Measurements from ENCODE around the gene SLC2A3.
"Not testable (repeated sequence)": the region's sequence is repeated elsewhere in the genome, so short reads cannot be mapped to it uniquely, and the experiment has no call there.

SLC2A3 gene

GRCh38 chr12:7933255-7933726 is 2.7 kb downstream of the SLC2A3 start:
- H3K4me2 ChIP-seq (ENCODE audit: low read length): peak overlapping the region; percentile 37
- TF ChIP-seq, protein P1, sequence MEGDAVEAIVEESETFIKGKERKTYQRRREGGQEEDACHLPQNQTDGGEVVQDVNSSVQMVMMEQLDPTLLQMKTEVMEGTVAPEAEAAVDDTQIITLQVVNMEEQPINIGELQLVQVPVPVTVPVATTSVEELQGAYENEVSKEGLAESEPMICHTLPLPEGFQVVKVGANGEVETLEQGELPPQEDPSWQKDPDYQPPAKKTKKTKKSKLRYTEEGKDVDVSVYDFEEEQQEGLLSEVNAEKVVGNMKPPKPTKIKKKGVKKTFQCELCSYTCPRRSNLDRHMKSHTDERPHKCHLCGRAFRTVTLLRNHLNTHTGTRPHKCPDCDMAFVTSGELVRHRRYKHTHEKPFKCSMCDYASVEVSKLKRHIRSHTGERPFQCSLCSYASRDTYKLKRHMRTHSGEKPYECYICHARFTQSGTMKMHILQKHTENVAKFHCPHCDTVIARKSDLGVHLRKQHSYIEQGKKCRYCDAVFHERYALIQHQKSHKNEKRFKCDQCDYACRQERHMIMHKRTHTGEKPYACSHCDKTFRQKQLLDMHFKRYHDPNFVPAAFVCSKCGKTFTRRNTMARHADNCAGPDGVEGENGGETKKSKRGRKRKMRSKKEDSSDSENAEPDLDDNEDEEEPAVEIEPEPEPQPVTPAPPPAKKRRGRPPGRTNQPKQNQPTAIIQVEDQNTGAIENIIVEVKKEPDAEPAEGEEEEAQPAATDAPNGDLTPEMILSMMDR (IDR thresholded peaks at IDR 0.05): peak; percentile 60
- no peaks in the 10 kb centered on the region for H3K27me3 ChIP-seq (ENCODE audit: control insufficient read depth, insufficient read depth, low read length)
- no peak overlapping the region for H2AFZ ChIP-seq
- H3K4me3 ChIP-seq (ENCODE audit: low read depth, low read length): peak overlapping the region; percentile 12
- H3K27ac ChIP-seq: peak overlapping the region; percentile 73
- no peaks in the 10 kb centered on the region for H3K9me3 ChIP-seq (ENCODE audit: control insufficient read depth, low read length)
- H3K36me3 ChIP-seq (ENCODE audit: control insufficient read depth, insufficient read depth, low read length): no peaks in the 10 kb centered on the region
- peaks cover 3% of the 10 kb centered on the region for H3K4me1 ChIP-seq
- no peaks in the 10 kb centered on the region for H3K79me2 ChIP-seq
- H3K9ac ChIP-seq: no peak overlapping the region

GRCh38 chr12:7932599-7933240 is 3.3 kb downstream of the SLC2A3 start:
- not testable (repeated sequence) for H3K4me1 ChIP-seq; H3K9ac ChIP-seq; H3K4me3 ChIP-seq (ENCODE audit: low read depth, low read length); H2AFZ ChIP-seq; H3K36me3 ChIP-seq (ENCODE audit: control insufficient read depth, insufficient read depth, low read length); H3K27me3 ChIP-seq (ENCODE audit: control insufficient read depth, insufficient read depth, low read length); H3K79me2 ChIP-seq; H3K9me3 ChIP-seq (ENCODE audit: control insufficient read depth, low read length)
- Histone ChIP-seq H3K27ac (peak overlapping the region; percentile 73), H3K4me2 (ENCODE audit: low read length) (peak overlapping the region; percentile 31)

DNA sequence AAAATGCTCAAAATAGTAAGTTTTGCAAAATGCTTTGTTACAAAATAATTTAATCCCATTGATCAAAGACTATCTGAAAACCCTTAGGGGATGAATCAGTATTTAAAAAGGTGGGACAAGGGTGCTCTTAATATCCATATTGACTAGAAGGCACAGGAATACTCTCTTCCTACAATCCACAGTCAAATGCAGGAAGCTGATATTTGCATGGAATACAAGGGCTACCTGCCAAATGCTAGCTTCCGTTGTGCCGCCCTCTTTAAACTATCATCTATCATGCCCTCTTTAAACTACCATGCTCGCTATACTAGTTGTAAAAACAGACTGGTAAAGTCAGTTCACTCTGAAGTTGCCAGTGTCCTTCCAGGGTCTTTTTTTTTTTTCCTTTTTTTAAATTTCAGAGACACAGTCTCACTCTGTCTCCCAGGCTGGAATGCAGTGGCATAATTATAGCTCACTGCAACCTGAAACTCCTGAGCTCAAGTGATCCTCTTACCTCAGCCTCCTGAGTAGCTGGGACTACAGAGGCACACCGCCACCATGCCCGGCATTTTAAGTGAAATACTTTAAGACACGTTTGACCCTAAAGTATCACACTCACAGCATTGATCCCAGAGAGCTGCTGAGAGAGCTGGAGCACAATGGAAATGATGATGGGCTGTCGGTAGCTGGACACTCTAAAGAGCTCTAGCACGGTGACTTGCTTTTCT is 6.7 kb downstream of the SLC2A3 start:
- no peaks in the 10 kb centered on the region for H3K4me1 ChIP-seq
- H3K36me3 ChIP-seq (ENCODE audit: control insufficient read depth, insufficient read depth, low read length): no peaks in the 10 kb centered on the region
- no peak overlapping the region for H3K27ac ChIP-seq
- no peaks in the 10 kb centered on the region for H3K79me2 ChIP-seq
- H3K4me2 ChIP-seq (ENCODE audit: low read length): no peak overlapping the region
- H3K4me3 ChIP-seq (ENCODE audit: low read depth, low read length): no peak overlapping the region
- no peaks in the 10 kb centered on the region for H3K9me3 ChIP-seq (ENCODE audit: control insufficient read depth, low read length)
- H2AFZ ChIP-seq: peak overlapping the region; percentile 17
- TF ChIP-seq, protein P1 (IDR thresholded peaks at IDR 0.05): no peak
- H3K9ac ChIP-seq: no peak overlapping the region
- H3K27me3 ChIP-seq (ENCODE audit: control insufficient read depth, insufficient read depth, low read length): no peaks in the 10 kb centered on the region

GRCh38 chr12:7927470-7927869 is 8.5 kb downstream of the SLC2A3 start:
- Histone ChIP-seq H3K27me3 (ENCODE audit: control insufficient read depth, insufficient read depth, low read length) (no peaks in the 10 kb centered on the region), H2AFZ (no peak overlapping the region), H3K4me1 (no peaks in the 10 kb centered on the region), H3K9me3 (ENCODE audit: control insufficient read depth, low read length) (no peaks in the 10 kb centered on the region), H3K36me3 (ENCODE audit: control insufficient read depth, insufficient read depth, low read length) (no peaks in the 10 kb centered on the region), H3K9ac (no peak overlapping the region), H3K27ac (no peak overlapping the region), H3K4me3 (ENCODE audit: low read depth, low read length) (no peak overlapping the region), H3K79me2 (no peaks in the 10 kb centered on the region), H3K4me2 (ENCODE audit: low read length) (no peak overlapping the region)
- TF ChIP-seq, protein P1 (IDR thresholded peaks at IDR 0.05): no peak

- H3K36me3 ChIP-seq (ENCODE audit: control insufficient read depth, insufficient read depth, low read length); H3K79me2 ChIP-seq; H3K9me3 ChIP-seq (ENCODE audit: control insufficient read depth, low read length); H3K9ac ChIP-seq; H3K27me3 ChIP-seq (ENCODE audit: control insufficient read depth, insufficient read depth, low read length); H3K4me2 ChIP-seq (ENCODE audit: low read length); H3K4me1 ChIP-seq; H2AFZ ChIP-seq; H3K4me3 ChIP-seq (ENCODE audit: low read depth, low read length); H3K27ac ChIP-seq: not testable (repeated sequence)
Measured at GRCh38 chr12:7926068-7926666, 9.8 kb downstream of the SLC2A3 start.
